ENCODE results near the gene NHLH1. TPM values are rescaled to one million over a fixed set of nuclear protein-coding genes. Genes with fewer than 3 reads are reported as not detected.

Gene NHLH1
- total RNA-seq, 3 donors from 2014 or later (not counting 1 experiment from before 2014, with no cell fraction given), result 0.13 to 0.16 TPM; not detected in 1

DNA sequence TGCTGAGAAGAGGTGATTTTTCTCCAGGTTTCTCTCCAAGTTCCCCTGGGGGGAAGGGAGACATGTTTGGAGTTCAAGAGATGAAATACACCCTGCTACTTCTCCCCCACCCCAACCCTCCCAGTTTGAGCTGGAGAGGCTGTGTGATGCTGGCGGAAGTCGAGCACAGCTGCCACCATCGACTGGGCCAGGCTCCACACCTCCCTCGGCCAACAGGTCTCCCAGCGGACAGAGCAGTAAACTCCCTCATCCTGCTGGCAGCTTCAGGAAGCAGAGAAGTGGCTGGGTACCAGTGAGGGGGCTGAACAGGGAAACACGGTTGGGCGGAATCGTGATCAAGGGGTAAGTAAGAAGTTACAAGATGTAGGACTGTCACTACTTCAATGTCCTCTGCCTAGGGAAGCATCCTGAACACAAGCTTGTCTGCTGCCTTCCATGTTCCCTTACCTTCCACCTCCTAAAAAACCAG is 6.6 kb upstream of the NHLH1 start:
- Mint-ChIP-seq H3K36me3 (peaks cover 28% of the 10 kb centered on the region), H3K27me3 (ENCODE audit: low read depth in 2 of 2) (no peaks in the 10 kb centered on the region), H3K4me3 (no peak overlapping the region), H3K27ac (no peak overlapping the region), H3K4me1 (peaks cover 0 to 6% of the 10 kb centered on the region in 2 donors), H3K9me3 (no peaks in the 10 kb centered on the region)
- H3K4me1 ChIP-seq (ENCODE audit: control insufficient read depth, insufficient read depth, low read length), result no peaks in the 10 kb centered on the region
- H3K27me3 ChIP-seq (ENCODE audit: control insufficient read depth, insufficient read depth, low read length), result no peaks in the 10 kb centered on the region
- TF ChIP-seq, protein P1, sequence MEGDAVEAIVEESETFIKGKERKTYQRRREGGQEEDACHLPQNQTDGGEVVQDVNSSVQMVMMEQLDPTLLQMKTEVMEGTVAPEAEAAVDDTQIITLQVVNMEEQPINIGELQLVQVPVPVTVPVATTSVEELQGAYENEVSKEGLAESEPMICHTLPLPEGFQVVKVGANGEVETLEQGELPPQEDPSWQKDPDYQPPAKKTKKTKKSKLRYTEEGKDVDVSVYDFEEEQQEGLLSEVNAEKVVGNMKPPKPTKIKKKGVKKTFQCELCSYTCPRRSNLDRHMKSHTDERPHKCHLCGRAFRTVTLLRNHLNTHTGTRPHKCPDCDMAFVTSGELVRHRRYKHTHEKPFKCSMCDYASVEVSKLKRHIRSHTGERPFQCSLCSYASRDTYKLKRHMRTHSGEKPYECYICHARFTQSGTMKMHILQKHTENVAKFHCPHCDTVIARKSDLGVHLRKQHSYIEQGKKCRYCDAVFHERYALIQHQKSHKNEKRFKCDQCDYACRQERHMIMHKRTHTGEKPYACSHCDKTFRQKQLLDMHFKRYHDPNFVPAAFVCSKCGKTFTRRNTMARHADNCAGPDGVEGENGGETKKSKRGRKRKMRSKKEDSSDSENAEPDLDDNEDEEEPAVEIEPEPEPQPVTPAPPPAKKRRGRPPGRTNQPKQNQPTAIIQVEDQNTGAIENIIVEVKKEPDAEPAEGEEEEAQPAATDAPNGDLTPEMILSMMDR (IDR thresholded peaks at IDR 0.05), result no peak
- no peak overlapping the region for H3K4me3 ChIP-seq (ENCODE audit: low read length)
- H3K36me3 ChIP-seq (ENCODE audit: control insufficient read depth, insufficient read depth, low read length), result peaks cover 44% of the 10 kb centered on the region
- H3K9me3 ChIP-seq (ENCODE audit: control insufficient read depth, insufficient read depth, low read length), result no peaks in the 10 kb centered on the region
- ATAC-seq (no peak), DNase-seq (no peak)
- H3K27ac ChIP-seq (ENCODE audit: low read length), result no peak overlapping the region
- intact Hi-C loops (cut with micrococcal nuclease), result no loop called here
- WGBS (ENCODE audit: insufficient coverage), result 94% methylated on average over 8 of the region's 8 CpGs

DNA sequence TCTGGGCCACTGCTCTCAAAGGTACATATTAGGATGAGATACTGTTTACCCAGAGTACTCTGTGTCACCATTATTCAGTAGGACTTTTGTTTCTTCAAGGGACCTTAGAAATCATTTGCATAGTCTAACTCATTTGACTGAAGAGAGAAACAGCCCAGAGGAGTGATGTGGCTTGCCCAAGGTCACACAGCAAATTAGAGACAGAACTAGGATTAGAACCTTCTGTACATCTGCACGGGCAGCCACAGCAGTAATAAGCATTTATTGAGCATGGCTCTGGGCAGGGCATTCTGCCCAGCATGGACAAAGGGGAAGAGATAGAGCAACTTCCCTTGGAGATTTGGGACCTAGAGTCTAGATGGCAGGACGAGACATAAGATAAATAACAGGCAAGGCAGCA is 5.7 kb upstream of the NHLH1 start:
- Histone ChIP-seq H3K4me3 (ENCODE audit: low read length) (no peak overlapping the region), H3K27me3 (ENCODE audit: control insufficient read depth, insufficient read depth, low read length) (no peaks in the 10 kb centered on the region), H3K4me1 (ENCODE audit: control insufficient read depth, insufficient read depth, low read length) (no peaks in the 10 kb centered on the region), H3K9me3 (ENCODE audit: control insufficient read depth, insufficient read depth, low read length) (no peaks in the 10 kb centered on the region), H3K36me3 (ENCODE audit: control insufficient read depth, insufficient read depth, low read length) (peaks cover 35% of the 10 kb centered on the region), H3K27ac (ENCODE audit: low read length) (no peak overlapping the region)
- H3K27ac Mint-ChIP-seq, result no peak overlapping the region
- peaks cover 0 to 6% of the 10 kb centered on the region in 2 donors for H3K4me1 Mint-ChIP-seq
- no peak for ATAC-seq
- intact Hi-C loops (cut with micrococcal nuclease), result no loop called here
- H3K36me3 Mint-ChIP-seq, result peaks cover 21% of the 10 kb centered on the region
- WGBS (ENCODE audit: insufficient coverage), result 100% methylated on average over 2 of the region's 2 CpGs
- no peaks in the 10 kb centered on the region for H3K9me3 Mint-ChIP-seq
- H3K4me3 Mint-ChIP-seq, result no peak overlapping the region
- no peak for DNase-seq
- no peaks in the 10 kb centered on the region for H3K27me3 Mint-ChIP-seq (ENCODE audit: low read depth in 2 of 2)
- TF ChIP-seq, protein P1 (IDR thresholded peaks at IDR 0.05), result no peak

DNA sequence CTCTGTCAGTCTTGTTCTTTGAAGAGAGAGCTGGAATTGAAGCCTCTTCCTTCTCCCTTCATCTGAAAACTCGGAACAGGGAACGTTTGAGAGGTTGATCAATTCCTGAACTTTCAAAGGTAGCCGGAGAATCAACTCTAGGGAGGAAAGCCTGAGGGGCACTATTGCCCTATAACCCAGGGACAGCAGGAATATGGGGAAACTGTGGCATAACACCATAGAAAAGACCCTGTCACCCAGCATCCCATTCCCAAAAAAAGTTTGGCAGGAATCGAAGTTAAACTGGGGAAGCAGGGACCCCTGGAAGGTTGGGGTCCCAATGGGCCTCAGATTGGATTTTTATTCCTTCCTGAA is 5.1 kb upstream of the NHLH1 start:
- H3K27me3 ChIP-seq (ENCODE audit: control insufficient read depth, insufficient read depth, low read length), result no peaks in the 10 kb centered on the region
- H3K36me3 ChIP-seq (ENCODE audit: control insufficient read depth, insufficient read depth, low read length), result peaks cover 29% of the 10 kb centered on the region
- H3K27me3 Mint-ChIP-seq (ENCODE audit: low read depth in 2 of 2), result no peaks in the 10 kb centered on the region
- H3K27ac Mint-ChIP-seq, result no peak overlapping the region
- peaks cover 15% of the 10 kb centered on the region for H3K36me3 Mint-ChIP-seq
- ATAC-seq, result no peak
- no peaks in the 10 kb centered on the region for H3K9me3 Mint-ChIP-seq
- peaks cover 0 to 6% of the 10 kb centered on the region in 2 donors for H3K4me1 Mint-ChIP-seq
- TF ChIP-seq, protein P1 (IDR thresholded peaks at IDR 0.05), result no peak
- H3K4me3 Mint-ChIP-seq, result no peak overlapping the region
- WGBS (ENCODE audit: insufficient coverage), result 89% methylated on average over 4 of the region's 4 CpGs
- no peak overlapping the region for H3K27ac ChIP-seq (ENCODE audit: low read length)
- DNase-seq, result no peak
- H3K4me3 ChIP-seq (ENCODE audit: low read length), result no peak overlapping the region
- H3K4me1 ChIP-seq (ENCODE audit: control insufficient read depth, insufficient read depth, low read length), result no peaks in the 10 kb centered on the region
- H3K9me3 ChIP-seq (ENCODE audit: control insufficient read depth, insufficient read depth, low read length), result no peaks in the 10 kb centered on the region
- intact Hi-C loops (cut with micrococcal nuclease), result no loop called here
